ENCODE data around the gene APLF. TPM values are rescaled to one million over a fixed set of nuclear protein-coding genes. Genes with fewer than 3 reads are reported as not detected.
A peak's percentile ranks its signal among the peaks of the same experiment; 100 is the strongest.
"Not testable (repeated sequence)": the region's sequence is repeated elsewhere in the genome, so short reads cannot be mapped to it uniquely, and the experiment has no call there.

The APLF gene
- total RNA-seq, 2 experiments from 2014 or later, result 4.1 to 4.3 TPM

- Mint-ChIP-seq H3K9me3 (no peaks in the 10 kb centered on the region), H3K4me3 (no peak overlapping the region), H3K36me3 (ENCODE audit: low read depth) (no peaks in the 10 kb centered on the region), H3K27ac (no peak overlapping the region), H3K4me1 (ENCODE audit: low read depth) (peaks cover 6% of the 10 kb centered on the region), H3K27me3 (peaks cover 6% of the 10 kb centered on the region)
- ChIA-PET CTCF (interaction anchor here (0.8 kb wide), 1 partner anchor 128 kb away, joined by 3 read pairs; no protein-coding TSS in a partner anchor), POLR2A (no interaction called here)
- ATAC-seq (ENCODE audit: poor library complexity), result no peak
- intact Hi-C loops (cut with DNase I, micrococcal nuclease), result loop anchor here in 1 of 2 experiments (5.0 kb wide), 2 partner anchors 104 to 336 kb away; no protein-coding TSS in a partner anchor
- TF ChIP-seq CTCF (IDR thresholded peaks at IDR 0.05), result no peak
- H3K9me3 ChIP-seq (ENCODE audit: control insufficient read depth in 1 of 2, insufficient read depth in 1 of 2, low read length in 2 of 2), result no peaks in the 10 kb centered on the region
- no peaks in the 10 kb centered on the region for H3K27me3 ChIP-seq (ENCODE audit: control insufficient read depth in 1 of 2, insufficient read depth in 2 of 2, low read length in 2 of 2)
- no peak overlapping the region for H3K4me3 ChIP-seq (ENCODE audit: low read length)
- DNase-seq, result no peak
- no peak overlapping the region for H3K27ac ChIP-seq (ENCODE audit: low read depth in 1 of 2, low read length in 2 of 2)
- no peaks in the 10 kb centered on the region for H3K36me3 ChIP-seq (ENCODE audit: insufficient read depth, low read length)
- peaks cover 5% of the 10 kb centered on the region for H3K4me1 ChIP-seq (ENCODE audit: insufficient read depth, low read length)
These were observed 123.8 kb downstream of the APLF start for GRCh38 chr2:68591225-68591624.

GRCh38 chr2:68594041-68594440 is 126.7 kb downstream of the APLF start:
- ATAC-seq (ENCODE audit: poor library complexity) (no peak), DNase-seq (no peak)
- ChIA-PET CTCF (interaction anchor here (1.1 to 1.6 kb wide), 3 partner anchors 13 to 128 kb away, joined by 3 to 6 read pairs (median 4); partner anchors contain the start of gene FBXO48), POLR2A (interaction anchor here (1.5 kb wide), 1 partner anchor 127 kb away, joined by 3 read pairs; the partner anchor contains the start of genes APLF and FBXO48)
- H3K36me3 Mint-ChIP-seq (ENCODE audit: low read depth), result no peaks in the 10 kb centered on the region
- Histone ChIP-seq H3K4me1 (ENCODE audit: insufficient read depth, low read length) (peaks cover 5% of the 10 kb centered on the region), H3K27ac (ENCODE audit: low read depth in 1 of 2, low read length in 2 of 2) (no peak overlapping the region), H3K27me3 (ENCODE audit: control insufficient read depth in 1 of 2, insufficient read depth in 2 of 2, low read length in 2 of 2) (no peaks in the 10 kb centered on the region), H3K9me3 (ENCODE audit: control insufficient read depth in 1 of 2, insufficient read depth in 1 of 2, low read length in 2 of 2) (no peaks in the 10 kb centered on the region), H3K36me3 (ENCODE audit: insufficient read depth, low read length) (no peaks in the 10 kb centered on the region), H3K4me3 (ENCODE audit: low read length) (no peak overlapping the region)
- TF ChIP-seq CTCF (IDR thresholded peaks at IDR 0.05), result no peak
- H3K4me3 Mint-ChIP-seq, result no peak overlapping the region
- H3K27ac Mint-ChIP-seq, result no peak overlapping the region
- intact Hi-C loops (cut with DNase I, micrococcal nuclease), result loop anchor here in 1 of 2 experiments (5.0 kb wide), 2 partner anchors 107 to 333 kb away; no protein-coding TSS in a partner anchor
- H3K9me3 Mint-ChIP-seq, result no peaks in the 10 kb centered on the region
- H3K27me3 Mint-ChIP-seq, result peaks cover 9% of the 10 kb centered on the region
- H3K4me1 Mint-ChIP-seq (ENCODE audit: low read depth), result peaks cover 6% of the 10 kb centered on the region

- Mint-ChIP-seq H3K27me3 (peaks cover 9% of the 10 kb centered on the region), H3K36me3 (ENCODE audit: low read depth) (no peaks in the 10 kb centered on the region), H3K4me1 (ENCODE audit: low read depth) (peaks cover 6% of the 10 kb centered on the region), H3K9me3 (no peaks in the 10 kb centered on the region), H3K4me3 (no peak overlapping the region), H3K27ac (no peak overlapping the region)
- ChIA-PET POLR2A (interaction anchor here (0.7 to 1.5 kb wide), 5 partner anchors 96 to 131 kb away, joined by 3 to 9 read pairs (median 5); partner anchors contain the start of genes APLF and FBXO48), CTCF (interaction anchor here (0.7 to 3.1 kb wide), 15 partner anchors 10 to 330 kb away, joined by 3 to 41 read pairs (median 4); partner anchors contain the start of genes APLF and FBXO48)
- ATAC-seq (ENCODE audit: poor library complexity), result peak; percentile 60
- H3K4me1 ChIP-seq (ENCODE audit: insufficient read depth, low read length), result peaks cover 5% of the 10 kb centered on the region
- peak; percentile 90 for TF ChIP-seq CTCF (IDR thresholded peaks at IDR 0.05)
- intact Hi-C loops (cut with DNase I, micrococcal nuclease), result loop anchor here (1.0 to 5.0 kb wide), 4 partner anchors 108 to 332 kb away; no protein-coding TSS in a partner anchor
- DNase-seq, result peak; percentile 22 to 76 (median 40)
- H3K27me3 ChIP-seq (ENCODE audit: control insufficient read depth in 1 of 2, insufficient read depth in 2 of 2, low read length in 2 of 2), result no peaks in the 10 kb centered on the region
- H3K36me3 ChIP-seq (ENCODE audit: insufficient read depth, low read length), result no peaks in the 10 kb centered on the region
- no peaks in the 10 kb centered on the region for H3K9me3 ChIP-seq (ENCODE audit: control insufficient read depth in 1 of 2, insufficient read depth in 1 of 2, low read length in 2 of 2)
- H3K4me3 ChIP-seq (ENCODE audit: low read length), result no peak overlapping the region
- no peak overlapping the region for H3K27ac ChIP-seq (ENCODE audit: low read depth in 1 of 2, low read length in 2 of 2)
These were observed 127.5 kb downstream of the APLF start for GRCh38 chr2:68594674-68595492.

- H3K27ac Mint-ChIP-seq; ATAC-seq (ENCODE audit: poor library complexity); H3K4me3 Mint-ChIP-seq; H3K36me3 ChIP-seq (ENCODE audit: insufficient read depth, low read length); H3K27ac ChIP-seq (ENCODE audit: low read depth in 1 of 2, low read length in 2 of 2); H3K36me3 Mint-ChIP-seq (ENCODE audit: low read depth); H3K4me3 ChIP-seq (ENCODE audit: low read length); H3K9me3 ChIP-seq (ENCODE audit: control insufficient read depth in 1 of 2, insufficient read depth in 1 of 2, low read length in 2 of 2); H3K27me3 Mint-ChIP-seq; H3K27me3 ChIP-seq (ENCODE audit: control insufficient read depth in 1 of 2, insufficient read depth in 2 of 2, low read length in 2 of 2); DNase-seq; H3K4me1 ChIP-seq (ENCODE audit: insufficient read depth, low read length); H3K9me3 Mint-ChIP-seq; H3K4me1 Mint-ChIP-seq (ENCODE audit: low read depth): not testable (repeated sequence)
- intact Hi-C loops (cut with DNase I, micrococcal nuclease), result loop anchor here (1.0 kb wide), 2 partner anchors 132 to 133 kb away; no protein-coding TSS in a partner anchor
- CTCF ChIA-PET, result interaction anchor here (0.7 to 3.1 kb wide), 14 partner anchors 11 to 330 kb away, joined by 3 to 41 read pairs (median 4); partner anchors contain the start of genes APLF and FBXO48
- POLR2A ChIA-PET, result interaction anchor here (0.7 to 1.5 kb wide), 5 partner anchors 96 to 132 kb away, joined by 3 to 9 read pairs (median 5); partner anchors contain the start of genes APLF and FBXO48
These were observed 128.1 kb downstream of the APLF start for GRCh38 chr2:68595493-68595785.

- ATAC-seq (ENCODE audit: poor library complexity); H3K4me3 ChIP-seq (ENCODE audit: low read length); H3K36me3 Mint-ChIP-seq (ENCODE audit: low read depth); CTCF ChIA-PET; intact Hi-C loops (cut with DNase I, micrococcal nuclease); H3K4me1 Mint-ChIP-seq (ENCODE audit: low read depth); H3K27ac Mint-ChIP-seq; POLR2A ChIA-PET; H3K4me3 Mint-ChIP-seq; H3K36me3 ChIP-seq (ENCODE audit: insufficient read depth, low read length); H3K27ac ChIP-seq (ENCODE audit: low read depth in 1 of 2, low read length in 2 of 2); DNase-seq; H3K27me3 ChIP-seq (ENCODE audit: control insufficient read depth in 1 of 2, insufficient read depth in 2 of 2, low read length in 2 of 2); H3K9me3 Mint-ChIP-seq; H3K27me3 Mint-ChIP-seq; H3K4me1 ChIP-seq (ENCODE audit: insufficient read depth, low read length): not testable (repeated sequence)
- peaks cover 0 to 14% of the 10 kb centered on the region in 2 experiments for H3K9me3 ChIP-seq (ENCODE audit: control insufficient read depth in 1 of 2, insufficient read depth in 1 of 2, low read length in 2 of 2)
These were observed 133.1 kb downstream of the APLF start for GRCh38 chr2:68600495-68600894.

All from CD4-positive, alpha-beta T cell (primary cell).